Measurements from ENCODE around the gene RBM39. TPM values are rescaled to one million over a fixed set of nuclear protein-coding genes. Genes with fewer than 3 reads are reported as not detected.

RBM39 gene
- total RNA-seq, 1 experiment from 2014 or later = 347 TPM

GRCh38 chr20:35695245-35695749 is 46.8 kb downstream of the RBM39 start:
- Histone ChIP-seq H3K18ac (ENCODE audit: insufficient read length, low read depth, low read length) (no peak overlapping the region), H3K79me1 (ENCODE audit: insufficient read depth, low read depth, low read length, poor library complexity, severe bottlenecking) (no peaks in the 10 kb centered on the region), H3K14ac (ENCODE audit: insufficient read depth, low read length) (no peak overlapping the region), H3K4me2 (ENCODE audit: insufficient read depth, insufficient read length, low read length) (no peak overlapping the region), H3K4ac (ENCODE audit: low read depth, low read length) (no peak overlapping the region), H2AK5ac (ENCODE audit: insufficient read length, low read length) (no peak overlapping the region), H2BK15ac (ENCODE audit: low read depth, low read length) (no peak overlapping the region), H3K79me2 (ENCODE audit: insufficient read depth, low read length) (no peaks in the 10 kb centered on the region), H4K5ac (ENCODE audit: insufficient read length, low read depth, low read length) (no peak overlapping the region), H3K9me3 (ENCODE audit: control insufficient read depth, low read depth, low read length) (no peaks in the 10 kb centered on the region), H3K9ac (ENCODE audit: extremely low read depth, insufficient read length, low read length) (no peak overlapping the region), H4K20me1 (ENCODE audit: control insufficient read depth, insufficient read depth, insufficient read length) (no peaks in the 10 kb centered on the region), H4K91ac (ENCODE audit: insufficient read length, low read depth, low read length) (no peak overlapping the region), H2BK20ac (ENCODE audit: low read depth, low read length, poor library complexity, severe bottlenecking) (no peak overlapping the region), H2BK12ac (ENCODE audit: insufficient read length, low read depth, low read length) (no peak overlapping the region), H3K27me3 (ENCODE audit: insufficient read depth, low read length) (no peaks in the 10 kb centered on the region), H2BK5ac (ENCODE audit: insufficient read length, low read length) (no peak overlapping the region), H4K8ac (replicated peaks; ENCODE audit: insufficient read length, low read depth, low read length) (no peak overlapping the region), H3K23me2 (ENCODE audit: insufficient read length, low read depth, low read length, poor library complexity, severe bottlenecking) (peaks cover 8% of the 10 kb centered on the region), H2AFZ (ENCODE audit: low read length) (no peak overlapping the region), H3K27ac (ENCODE audit: insufficient read length, low read depth, low read length) (peak overlapping the region; percentile 13), H2BK120ac (ENCODE audit: low read depth, low read length, poor library complexity, severe bottlenecking) (no peak overlapping the region), H3K4me1 (ENCODE audit: insufficient read depth, low read length) (no peaks in the 10 kb centered on the region), H3T11ph (ENCODE audit: low read length) (no peak overlapping the region), H3K56ac (ENCODE audit: insufficient read length, low read depth, low read length) (no peak overlapping the region), H3K23ac (ENCODE audit: insufficient read length, low read depth, low read length) (no peak overlapping the region)
- DNase-seq = no peak
- H3K9me3 Mint-ChIP-seq = no peaks in the 10 kb centered on the region
- H3K4me3 Mint-ChIP-seq = no peak overlapping the region
- H3K36me3 Mint-ChIP-seq (ENCODE audit: insufficient read depth in 1 of 3, low read depth in 3 of 3) = peaks cover 13 to 32% (median 31%) of the 10 kb centered on the region in 3 experiments
- H3K27ac Mint-ChIP-seq = no peak overlapping the region; a peak in 1 of 7 replicates
- no CpG with 5 or more reads among the region's 2 CpGs for WGBS (ENCODE audit: extremely low coverage, insufficient read length, low lambda C conversion rate)
- no peak for TF ChIP-seq CTCF (conservative IDR thresholded peaks at IDR 0.05)
- H3K4me1 Mint-ChIP-seq = peaks cover 12 to 15% of the 10 kb centered on the region in 2 experiments
- peaks cover 2% of the 10 kb centered on the region; the same call in 1 of the 2 replicates for H3K27me3 Mint-ChIP-seq (ENCODE audit: low read depth)

Data from H9 (cell line).